Head of caudate nucleus (tissue), 42 donors: ENCODE results near the gene MAP3K4.
A peak's percentile ranks its signal among the peaks of the same experiment; 100 is the strongest.
"Not testable (repeated sequence)": the region's sequence is repeated elsewhere in the genome, so short reads cannot be mapped to it uniquely, and the experiment has no call there.

Experiments
- DNase-seq, 42 donors: peaks; one replicate each; pipeline versions ENCODE4 v3.0.0 to v3.0.0-alpha.2; 2020 to 2021; ENCODE audit warnings: mixed read lengths in 7 of 42
- intact Hi-C: fragments of 100-400 bp; cut with DNase I; formaldehyde crosslinking; loops from one replicate; pipeline ENCODE4 v1.15.0; 2022

MAP3K4 gene

GRCh38 chr6:160966493-160967229, 24.9 kb upstream of the MAP3K4 start:
- intact Hi-C loops, result no loop called here
- DNase-seq, result no peak

DNA sequence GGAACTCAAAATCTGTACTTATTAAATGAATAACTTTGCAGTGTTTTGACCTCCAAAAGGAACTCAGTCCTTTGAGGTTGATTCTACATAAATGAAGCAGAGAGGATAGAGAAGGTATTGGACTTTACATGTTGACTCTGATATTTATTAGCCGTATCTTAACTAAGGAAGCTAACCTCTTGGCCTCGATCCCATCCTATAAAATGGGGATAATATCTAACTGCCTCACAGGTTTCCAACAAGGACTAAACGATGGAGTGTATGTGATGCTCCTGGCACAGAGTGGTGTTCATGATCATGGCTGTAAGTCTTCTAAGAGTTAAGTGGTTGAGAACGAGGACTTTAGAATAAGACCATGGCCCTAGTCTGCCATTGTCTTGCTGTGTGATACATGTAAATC, 24.2 kb upstream of the MAP3K4 start:
- intact Hi-C loops, result no loop called here
- no peak for DNase-seq

- intact Hi-C loops, result no loop called here
- no peak for DNase-seq
These were observed 23.7 kb upstream of the MAP3K4 start for GRCh38 chr6:160967833-160968232.

DNA sequence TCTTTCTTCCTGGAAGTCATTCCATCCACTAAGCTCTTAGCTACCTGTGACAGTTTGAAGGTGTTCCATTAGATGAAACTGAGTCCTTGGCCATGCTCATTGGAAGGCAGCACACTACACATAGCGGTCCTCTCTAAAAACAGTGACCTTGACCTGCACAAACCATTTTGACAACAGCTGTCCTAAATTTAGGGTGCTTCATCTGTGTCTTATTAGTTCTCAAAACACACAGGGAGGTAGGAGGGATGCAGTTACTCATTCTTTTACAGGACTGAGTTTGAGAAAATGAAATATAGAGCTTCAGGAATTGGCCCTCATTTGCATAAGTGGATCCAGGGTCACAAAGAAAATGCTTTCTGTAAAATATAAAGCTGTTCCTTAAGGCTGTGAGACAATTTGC, 20.4 kb upstream of the MAP3K4 start:
- no peak for DNase-seq
- intact Hi-C loops, result no loop called here

DNA sequence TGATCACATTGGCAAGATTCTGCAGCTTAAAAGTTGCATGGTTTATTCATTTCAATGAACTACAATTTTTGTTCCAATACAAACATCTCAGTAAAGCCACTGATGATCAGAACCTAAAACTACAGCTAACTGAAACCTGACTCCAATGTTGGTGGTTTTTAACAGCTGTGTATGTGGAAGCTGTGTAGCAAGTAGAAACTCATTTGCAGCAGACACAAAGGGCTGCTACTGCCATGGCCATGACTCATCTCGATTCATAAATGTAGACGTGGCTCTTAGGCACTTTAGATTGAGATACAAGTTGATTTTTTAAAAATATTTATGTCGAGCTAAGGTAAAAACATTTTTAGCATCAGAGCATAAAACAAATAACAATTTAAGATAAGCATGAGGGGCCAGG, 19.5 kb upstream of the MAP3K4 start:
- DNase-seq, result no peak
- intact Hi-C loops, result no loop called here

DNA sequence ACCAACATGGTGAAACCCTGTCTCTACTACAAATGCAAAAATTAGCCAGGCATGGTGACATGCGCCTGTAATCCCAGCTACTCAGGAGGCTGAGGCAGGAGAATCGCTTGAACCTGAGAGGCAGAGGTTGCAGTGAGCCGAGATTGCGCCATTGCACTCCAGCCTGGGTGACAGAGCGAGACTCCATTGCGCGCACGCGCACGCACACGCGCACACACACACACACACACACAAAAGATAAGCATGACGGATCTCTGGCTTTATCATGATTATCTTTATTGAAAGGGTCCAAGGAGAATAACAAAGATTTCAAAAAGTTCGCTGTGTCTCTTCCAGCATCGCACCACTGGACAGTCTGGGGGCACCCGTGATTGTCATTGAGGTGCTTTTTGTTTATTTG, 19.0 kb upstream of the MAP3K4 start:
- DNase-seq, intact Hi-C loops: not testable (repeated sequence)

DNA sequence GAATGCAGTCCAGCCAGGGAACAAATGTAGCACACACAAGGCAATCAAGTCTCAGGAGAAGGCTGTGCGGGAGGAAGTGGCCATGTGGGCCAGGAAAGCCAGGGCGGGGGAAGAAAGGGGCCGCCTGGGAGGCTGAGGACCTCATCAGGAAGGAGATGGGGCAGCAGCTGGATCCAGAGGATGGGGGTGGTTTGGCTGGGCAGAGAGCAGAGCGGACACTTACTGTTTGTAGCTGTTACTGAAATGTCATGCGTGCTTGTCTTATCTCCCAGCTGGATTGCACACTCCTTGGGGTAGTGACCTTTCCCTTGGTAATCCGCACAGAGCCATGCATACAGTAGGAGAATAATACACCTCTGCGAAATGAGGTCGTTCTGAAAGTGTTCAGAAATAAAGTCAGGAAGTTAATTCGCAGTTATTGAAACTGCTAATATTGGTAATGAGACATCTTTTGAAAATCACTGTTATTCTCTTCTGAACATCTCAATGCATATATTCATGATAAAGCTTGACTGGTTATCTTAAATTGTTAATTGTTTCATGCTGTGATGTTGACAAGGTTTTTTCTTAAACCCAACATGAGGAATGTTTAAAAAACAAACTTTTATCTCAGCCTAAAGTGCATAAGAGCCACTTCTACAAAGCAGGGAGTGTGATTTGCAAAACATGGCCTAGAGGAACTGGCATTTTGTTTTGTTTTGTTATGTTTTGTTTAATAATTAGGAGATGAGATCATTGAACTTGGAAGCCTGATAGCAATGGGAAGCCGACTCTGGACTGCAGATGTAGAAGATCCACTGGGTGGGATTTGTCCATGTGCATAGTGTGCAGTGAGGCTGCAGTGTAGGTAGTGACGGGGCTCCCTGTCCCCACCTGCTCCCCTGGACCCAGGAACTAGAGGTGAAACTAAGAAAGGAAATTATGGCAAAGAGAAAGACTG, 18.0 kb upstream of the MAP3K4 start:
- intact Hi-C loops, result no loop called here

GRCh38 chr6:160974304-160974771, 17.2 kb upstream of the MAP3K4 start:
- DNase-seq, result peak in 2 of 42 donors; percentile 19 to 20
- intact Hi-C loops, result no loop called here

More for the DNA sequence above, 18.0 kb upstream of the MAP3K4 start:
- no peak for DNase-seq

DNA sequence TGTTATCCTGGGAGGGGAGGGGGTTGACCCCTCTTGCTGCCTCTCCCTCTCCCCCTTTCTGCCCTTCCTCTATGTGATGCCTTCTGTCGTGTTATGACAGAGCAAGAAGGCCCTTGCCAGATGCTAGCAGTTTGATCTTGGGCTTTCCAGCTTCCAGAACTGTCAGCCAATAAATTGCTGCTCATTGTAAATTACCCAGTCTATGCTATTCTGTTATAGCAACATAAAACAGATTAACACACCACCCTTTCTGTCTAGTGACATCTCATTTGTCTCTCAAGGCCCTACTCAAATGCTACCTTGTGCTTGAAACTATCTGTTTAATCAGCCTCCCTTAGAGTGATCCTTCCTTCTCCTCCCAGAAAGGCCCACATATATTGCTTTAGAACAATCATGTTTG, 16.4 kb upstream of the MAP3K4 start:
- intact Hi-C loops, result no loop called here
- no peak for DNase-seq

DNA sequence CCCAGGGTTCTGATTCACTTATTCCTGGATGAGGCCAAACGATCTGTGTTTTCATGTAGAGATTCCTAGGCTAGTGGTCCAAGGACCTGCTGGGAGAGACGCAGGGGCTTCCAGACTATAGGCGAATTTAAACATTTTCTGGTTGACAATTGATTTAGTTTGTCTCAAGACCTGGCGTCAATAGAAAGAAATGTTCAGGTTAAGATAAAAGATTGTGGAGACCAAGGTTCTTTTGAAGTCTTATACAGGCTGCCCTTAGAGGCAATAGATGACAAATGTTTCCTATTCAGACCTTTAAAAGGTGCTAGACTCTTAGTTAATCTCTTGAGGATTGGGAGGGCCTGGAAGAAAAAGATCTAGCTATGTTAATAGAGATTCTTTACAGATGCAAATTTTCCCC, 15.6 kb upstream of the MAP3K4 start:
- intact Hi-C loops, DNase-seq: not testable (repeated sequence)

GRCh38 chr6:160978141-160978901, 13.2 kb upstream of the MAP3K4 start:
- no peak for DNase-seq
- intact Hi-C loops, result no loop called here

DNA sequence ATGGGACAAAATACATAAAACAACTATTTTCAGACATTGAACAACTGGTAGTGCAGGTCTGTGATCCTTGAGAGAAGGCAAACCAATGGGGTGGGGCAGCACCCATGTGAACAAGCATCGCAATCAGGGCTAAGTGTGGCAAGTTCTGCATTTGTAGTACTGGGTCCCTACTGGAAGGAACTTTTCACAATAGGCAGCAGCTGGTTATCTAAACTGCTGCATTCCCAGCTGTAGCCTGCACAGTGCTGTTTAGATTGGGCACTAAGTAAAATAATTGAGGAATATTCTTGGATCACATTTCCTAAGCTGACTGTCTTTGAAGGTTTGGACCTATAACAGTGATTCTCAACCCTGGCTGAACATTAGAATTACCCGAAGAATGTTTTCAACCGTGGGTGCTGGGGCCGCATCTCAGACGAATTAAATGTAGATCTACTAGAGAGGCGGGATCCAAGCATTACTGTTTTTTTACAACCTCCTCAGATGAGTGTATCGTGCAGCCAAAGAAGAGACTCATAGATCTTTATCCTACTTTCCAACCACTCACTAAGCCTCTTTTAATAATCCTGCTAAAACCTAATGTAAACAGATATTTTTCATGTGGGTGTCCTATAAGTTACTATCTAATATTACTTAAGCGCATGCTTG, 12.4 kb upstream of the MAP3K4 start:
- intact Hi-C loops, result no loop called here

DNA sequence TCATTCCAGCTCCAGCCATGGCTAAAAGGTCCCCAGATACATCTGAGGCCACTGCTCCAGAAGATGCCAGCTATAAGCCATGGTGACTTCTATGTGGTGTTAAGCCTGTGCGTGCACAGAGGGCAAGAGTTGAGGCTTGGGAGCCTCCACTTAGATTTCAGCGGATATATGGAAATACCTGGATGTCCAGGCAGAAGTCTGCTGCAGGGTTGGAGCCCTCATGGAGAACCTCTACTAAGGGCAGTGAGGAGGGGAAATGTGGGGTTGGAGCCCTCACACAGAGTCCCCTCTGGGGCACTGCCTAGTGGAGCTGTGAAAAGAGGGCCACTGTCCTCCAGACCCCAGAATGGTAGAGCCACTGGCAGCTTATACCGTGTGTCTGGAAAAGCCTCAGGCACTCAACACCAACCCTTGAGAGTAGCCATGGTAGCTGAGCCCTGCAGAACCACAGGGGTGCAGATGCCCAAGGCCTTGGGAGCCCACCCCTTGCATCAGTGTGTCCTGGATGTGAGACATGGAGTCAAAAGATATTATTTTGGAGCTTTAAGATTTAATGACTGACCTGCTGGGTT, 8.1 kb upstream of the MAP3K4 start:
- DNase-seq, intact Hi-C loops: not testable (repeated sequence)

More for the DNA sequence above, 12.4 kb upstream of the MAP3K4 start:
- no peak for DNase-seq

DNA sequence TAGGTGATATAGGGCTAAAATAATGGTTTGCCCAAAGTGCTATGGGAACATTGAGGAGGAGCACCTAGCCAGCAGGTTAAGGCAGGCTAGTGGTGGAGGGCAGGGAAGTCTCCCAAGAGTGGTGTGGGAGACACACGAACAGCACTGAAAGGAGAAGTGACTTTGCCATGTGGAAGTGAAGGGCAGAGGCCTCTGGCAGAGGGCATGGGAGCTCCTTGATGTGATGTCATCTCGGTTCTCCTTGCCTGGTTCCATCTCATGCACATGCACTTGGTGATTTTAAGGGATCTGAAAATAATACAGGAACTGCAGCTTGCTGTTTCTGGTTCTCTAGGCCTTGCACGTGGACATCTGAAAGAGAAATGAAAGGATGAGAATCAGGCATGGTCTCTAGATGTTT, 4.7 kb upstream of the MAP3K4 start:
- DNase-seq, result no peak
- intact Hi-C loops, result no loop called here

DNA sequence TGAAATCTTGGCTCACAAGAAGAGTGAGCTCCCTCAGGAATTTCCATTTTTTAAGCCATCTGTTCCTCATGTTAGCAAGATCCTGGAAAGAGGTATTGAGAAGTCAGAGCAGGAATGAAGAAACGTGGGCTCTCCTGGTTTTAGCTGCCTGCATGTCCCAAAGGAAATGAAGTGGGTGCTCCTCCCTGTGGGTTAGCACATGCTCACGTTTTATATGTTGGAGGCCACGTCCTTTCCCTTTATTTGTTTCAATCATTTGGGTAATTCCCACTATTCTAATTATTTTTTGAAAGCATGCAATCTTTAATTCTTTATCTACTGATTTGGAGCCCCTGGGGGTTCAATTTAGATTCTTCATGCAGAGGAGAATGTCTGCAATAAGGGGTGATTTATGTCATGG, 4.3 kb upstream of the MAP3K4 start:
- intact Hi-C loops, result no loop called here
- DNase-seq, result no peak

DNA sequence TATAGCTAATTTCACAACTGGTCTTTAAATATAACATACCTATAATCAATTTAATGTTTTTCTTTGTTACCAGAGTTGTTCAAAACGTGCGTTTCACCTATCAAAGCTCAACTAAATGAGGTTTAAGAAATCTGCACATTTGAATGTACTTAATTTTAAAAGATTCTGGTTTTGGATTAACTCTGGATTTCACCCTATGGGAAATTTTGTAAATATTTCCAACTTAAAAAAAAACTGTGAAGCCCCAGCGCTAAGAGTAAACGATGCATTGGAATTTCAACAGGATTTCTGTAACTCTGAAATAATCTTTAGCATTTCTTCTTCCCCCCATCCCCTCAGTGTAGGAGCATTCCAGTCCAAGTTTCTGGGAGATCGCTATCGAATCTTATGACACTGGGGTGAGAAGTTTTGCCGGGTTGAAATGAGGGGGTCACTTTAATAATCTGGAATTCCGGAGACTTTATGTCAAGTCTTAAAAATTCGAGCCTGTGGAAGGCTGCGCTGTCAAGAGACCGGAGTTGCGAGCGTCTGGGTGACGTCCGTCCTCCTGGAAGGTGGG, 643 bp upstream of the MAP3K4 start:
- intact Hi-C loops, result loop anchor here (5.0 kb wide), 1 partner anchor 59 kb away; no protein-coding TSS in a partner anchor
- DNase-seq, result peak in 1 of 42 donors; percentile 20

DNA sequence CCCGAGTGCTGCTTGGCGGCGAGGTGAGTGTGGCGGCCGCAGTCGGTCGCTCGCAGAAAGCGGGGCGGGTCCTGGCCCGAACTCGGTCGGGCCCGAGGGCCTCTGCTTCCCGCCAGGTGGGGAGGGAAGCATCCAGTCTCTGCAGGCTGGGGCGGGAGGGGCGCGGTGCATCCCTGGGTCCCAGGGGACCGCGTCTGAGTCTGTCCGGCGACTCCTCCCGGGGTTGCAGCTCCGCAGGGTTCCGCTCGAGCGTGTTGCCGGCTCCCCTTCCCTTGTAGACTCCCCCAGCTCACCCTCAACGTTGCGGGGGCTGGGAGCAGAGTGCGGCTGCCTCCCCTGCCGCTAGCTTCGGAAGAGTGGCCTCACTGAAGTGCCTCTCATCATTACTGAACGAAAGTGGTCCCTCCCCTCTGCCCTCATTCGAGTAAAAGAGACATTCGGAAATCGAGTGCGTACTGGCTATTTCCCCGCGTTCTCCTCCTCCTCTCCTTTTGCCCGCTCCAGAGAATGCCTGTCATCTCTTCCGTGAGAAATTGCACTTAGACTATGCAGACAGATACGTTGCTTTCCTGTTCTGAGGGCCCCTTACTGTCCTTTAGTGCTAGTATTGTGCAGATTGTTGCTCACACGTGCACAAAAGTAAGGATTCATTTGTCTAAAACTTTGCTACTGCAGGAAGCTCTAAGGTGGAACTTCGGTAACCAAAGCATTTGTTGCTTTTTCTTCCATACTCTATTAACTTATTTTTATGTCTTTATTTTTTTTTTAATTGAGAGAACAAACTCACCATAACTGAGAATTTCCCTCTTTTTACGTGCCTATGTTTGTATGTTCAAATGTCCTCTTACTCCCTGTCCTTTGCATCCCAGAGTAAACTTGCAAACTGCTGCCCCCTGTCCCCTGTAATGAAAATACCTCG, 751 bp downstream of the MAP3K4 start:
- DNase-seq, result peak in 41 of 42 donors; percentile 18 to 81 (median 59)
- intact Hi-C loops, result loop anchor here (5.0 kb wide), 1 partner anchor 60 kb away; no protein-coding TSS in a partner anchor
